ENCODE measurements around the gene KATNIP.

The KATNIP gene

GRCh38 chr16:27549746-27550581, at the start of gene KATNIP, which contains the start of gene GTF3C1:
Gene KATNIP (plus strand): TSS chr16:27550144. CDS start chr16:27550171, 27 bp downstream.
Gene GTF3C1 (minus strand): TSS chr16:27549913. CDS start chr16:27549890, 23 bp downstream.
- no peaks in the 10 kb centered on the region for H3K36me3 ChIP-seq (ENCODE audit: insufficient read depth, low read length)
- H3K27me3 ChIP-seq (ENCODE audit: control insufficient read depth in 1 of 2, insufficient read depth in 2 of 2, low read length in 2 of 2), result no peaks in the 10 kb centered on the region
- peak within 1 kb of the TSS; percentile 86 for H3K27ac ChIP-seq (ENCODE audit: low read depth, low read length)
- H3K4me1 ChIP-seq (ENCODE audit: insufficient read depth, low read length), result peaks cover 29% of the 10 kb centered on the region
- H3K9me3 ChIP-seq (ENCODE audit: low read length), result no peaks in the 10 kb centered on the region
- peak within 1 kb of the TSS; percentile 93 to 95 for H3K4me3 ChIP-seq (ENCODE audit: low read depth in 1 of 2, low read length in 2 of 2)
- H3K9ac ChIP-seq (ENCODE audit: low read length), result peak within 1 kb of the TSS; percentile 87

DNA sequence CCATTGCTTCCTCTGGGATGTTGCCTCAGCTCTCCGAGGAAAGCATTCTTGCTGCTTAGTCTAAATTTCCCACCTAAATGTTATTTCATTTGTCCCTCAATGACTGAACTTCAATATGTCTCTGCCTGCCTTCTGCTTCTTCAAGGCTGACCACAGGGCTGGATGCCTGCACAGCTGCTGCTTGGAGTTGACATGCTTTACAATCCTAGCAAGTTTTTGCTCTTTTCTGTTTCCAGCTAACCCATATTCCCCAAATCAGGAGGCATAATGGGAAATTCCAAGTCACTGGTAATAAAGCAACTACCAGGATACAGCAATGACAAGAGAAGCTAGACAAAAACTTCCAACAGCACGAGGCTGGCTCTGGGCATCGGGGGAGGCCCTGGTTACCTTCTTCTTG, 49.1 kb upstream of the KATNIP start:
- no peaks in the 10 kb centered on the region for H3K27me3 ChIP-seq (ENCODE audit: control insufficient read depth in 1 of 2, insufficient read depth in 2 of 2, low read length in 2 of 2)
- H3K36me3 ChIP-seq (ENCODE audit: insufficient read depth, low read length), result peaks cover 77% of the 10 kb centered on the region
- H3K9ac ChIP-seq (ENCODE audit: low read length), result no peak overlapping the region
- H3K4me1 ChIP-seq (ENCODE audit: insufficient read depth, low read length), result peaks cover 3% of the 10 kb centered on the region
- H3K27ac ChIP-seq (ENCODE audit: low read depth, low read length), result no peak overlapping the region
- no peaks in the 10 kb centered on the region for H3K9me3 ChIP-seq (ENCODE audit: low read length)
- H3K4me3 ChIP-seq (ENCODE audit: low read depth in 1 of 2, low read length in 2 of 2), result no peak overlapping the region

DNA sequence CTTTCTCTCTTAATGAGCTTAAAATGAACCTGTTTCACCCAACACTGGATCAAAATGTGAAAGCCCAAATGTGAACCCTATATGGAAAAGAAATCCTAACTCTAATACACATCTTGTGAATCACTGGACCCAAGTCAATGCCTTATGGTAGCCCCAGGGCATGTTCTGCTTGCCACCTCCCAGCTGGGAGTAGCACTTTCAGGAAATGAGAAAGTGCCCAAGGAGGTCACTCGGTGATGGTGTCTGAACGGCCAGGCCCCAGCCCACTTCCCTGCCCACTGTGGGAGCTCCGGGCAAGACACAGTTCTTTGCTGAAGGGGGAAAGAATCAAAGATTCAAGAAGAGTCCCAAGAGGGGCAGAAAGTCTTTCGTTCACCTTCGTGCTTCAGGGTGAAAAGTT, 46.3 kb upstream of the KATNIP start:
- no peak overlapping the region for H3K9ac ChIP-seq (ENCODE audit: low read length)
- H3K36me3 ChIP-seq (ENCODE audit: insufficient read depth, low read length), result peaks cover 84% of the 10 kb centered on the region
- no peaks in the 10 kb centered on the region for H3K9me3 ChIP-seq (ENCODE audit: low read length)
- H3K4me1 ChIP-seq (ENCODE audit: insufficient read depth, low read length), result no peaks in the 10 kb centered on the region
- no peak overlapping the region for H3K27ac ChIP-seq (ENCODE audit: low read depth, low read length)
- H3K4me3 ChIP-seq (ENCODE audit: low read depth in 1 of 2, low read length in 2 of 2), result no peak overlapping the region
- H3K27me3 ChIP-seq (ENCODE audit: control insufficient read depth in 1 of 2, insufficient read depth in 2 of 2, low read length in 2 of 2), result no peaks in the 10 kb centered on the region

GRCh38 chr16:27505297-27506236, 44.4 kb upstream of the KATNIP start:
- H3K4me3 ChIP-seq (ENCODE audit: low read depth in 1 of 2, low read length in 2 of 2), result no peak overlapping the region
- no peak overlapping the region for H3K27ac ChIP-seq (ENCODE audit: low read depth, low read length)
- peaks cover 87% of the 10 kb centered on the region for H3K36me3 ChIP-seq (ENCODE audit: insufficient read depth, low read length)
- no peaks in the 10 kb centered on the region for H3K27me3 ChIP-seq (ENCODE audit: control insufficient read depth in 1 of 2, insufficient read depth in 2 of 2, low read length in 2 of 2)
- H3K4me1 ChIP-seq (ENCODE audit: insufficient read depth, low read length), result no peaks in the 10 kb centered on the region
- H3K9me3 ChIP-seq (ENCODE audit: low read length), result no peaks in the 10 kb centered on the region
- no peak overlapping the region for H3K9ac ChIP-seq (ENCODE audit: low read length)

DNA sequence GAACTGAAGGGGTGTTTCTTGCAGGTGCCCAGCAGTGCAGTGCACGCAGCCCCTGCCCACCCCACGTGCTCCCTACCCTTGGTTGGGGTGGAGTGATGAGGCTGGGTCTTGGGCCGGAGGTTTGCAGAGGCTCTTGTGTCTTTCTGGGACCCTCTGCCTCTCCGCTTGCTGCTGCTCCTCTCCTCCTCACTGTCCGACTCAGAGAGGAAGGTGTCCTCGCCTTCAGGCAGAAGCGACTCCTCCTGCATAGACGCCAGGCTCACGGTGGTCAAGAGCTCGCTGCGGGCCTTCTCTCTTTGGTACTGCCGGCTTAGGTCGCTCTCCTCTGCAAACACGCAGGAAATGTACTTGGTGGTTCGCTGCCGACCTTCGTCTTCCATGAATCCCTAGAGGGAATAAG, 43.2 kb upstream of the KATNIP start:
- no peak overlapping the region for H3K9ac ChIP-seq (ENCODE audit: low read length)
- H3K27me3 ChIP-seq (ENCODE audit: control insufficient read depth in 1 of 2, insufficient read depth in 2 of 2, low read length in 2 of 2), result no peaks in the 10 kb centered on the region

DNA sequence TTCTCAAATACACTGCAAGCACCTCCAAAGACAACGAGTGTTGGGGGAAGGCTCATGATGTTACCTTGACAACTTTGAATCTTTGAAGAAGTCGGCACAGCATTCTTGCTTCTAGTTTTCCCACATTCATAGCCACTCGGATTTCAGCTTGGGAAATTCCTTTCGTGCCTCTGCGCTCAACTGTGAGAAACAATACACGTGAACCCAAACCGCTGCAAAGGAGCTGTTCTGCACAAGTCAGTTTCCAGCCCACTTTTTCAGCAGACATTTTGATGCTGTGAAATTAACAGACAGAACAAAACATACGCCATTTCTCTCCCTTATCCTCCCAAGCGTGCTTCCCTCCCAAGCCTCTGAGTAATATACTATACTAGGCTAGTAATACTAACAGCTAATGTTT, 41.5 kb upstream of the KATNIP start:
- Histone ChIP-seq H3K9me3 (ENCODE audit: low read length) (no peaks in the 10 kb centered on the region), H3K9ac (ENCODE audit: low read length) (no peak overlapping the region), H3K27me3 (ENCODE audit: control insufficient read depth in 1 of 2, insufficient read depth in 2 of 2, low read length in 2 of 2) (no peaks in the 10 kb centered on the region), H3K4me3 (ENCODE audit: low read depth in 1 of 2, low read length in 2 of 2) (no peak overlapping the region), H3K36me3 (ENCODE audit: insufficient read depth, low read length) (peaks cover 71% of the 10 kb centered on the region), H3K4me1 (ENCODE audit: insufficient read depth, low read length) (no peaks in the 10 kb centered on the region), H3K27ac (ENCODE audit: low read depth, low read length) (no peak overlapping the region)

More for the DNA sequence above, 43.2 kb upstream of the KATNIP start:
- Histone ChIP-seq H3K4me3 (ENCODE audit: low read depth in 1 of 2, low read length in 2 of 2) (no peak overlapping the region), H3K27ac (ENCODE audit: low read depth, low read length) (no peak overlapping the region), H3K9me3 (ENCODE audit: low read length) (no peaks in the 10 kb centered on the region), H3K4me1 (ENCODE audit: insufficient read depth, low read length) (no peaks in the 10 kb centered on the region), H3K36me3 (ENCODE audit: insufficient read depth, low read length) (peaks cover 82% of the 10 kb centered on the region)

GRCh38 chr16:27511657-27512448, 38.1 kb upstream of the KATNIP start:
- Histone ChIP-seq H3K9ac (ENCODE audit: low read length) (no peak overlapping the region), H3K9me3 (ENCODE audit: low read length) (no peaks in the 10 kb centered on the region), H3K27ac (ENCODE audit: low read depth, low read length) (no peak overlapping the region), H3K4me3 (ENCODE audit: low read depth in 1 of 2, low read length in 2 of 2) (no peak overlapping the region), H3K4me1 (ENCODE audit: insufficient read depth, low read length) (no peaks in the 10 kb centered on the region), H3K36me3 (ENCODE audit: insufficient read depth, low read length) (peaks cover 41% of the 10 kb centered on the region), H3K27me3 (ENCODE audit: control insufficient read depth in 1 of 2, insufficient read depth in 2 of 2, low read length in 2 of 2) (no peaks in the 10 kb centered on the region)

DNA sequence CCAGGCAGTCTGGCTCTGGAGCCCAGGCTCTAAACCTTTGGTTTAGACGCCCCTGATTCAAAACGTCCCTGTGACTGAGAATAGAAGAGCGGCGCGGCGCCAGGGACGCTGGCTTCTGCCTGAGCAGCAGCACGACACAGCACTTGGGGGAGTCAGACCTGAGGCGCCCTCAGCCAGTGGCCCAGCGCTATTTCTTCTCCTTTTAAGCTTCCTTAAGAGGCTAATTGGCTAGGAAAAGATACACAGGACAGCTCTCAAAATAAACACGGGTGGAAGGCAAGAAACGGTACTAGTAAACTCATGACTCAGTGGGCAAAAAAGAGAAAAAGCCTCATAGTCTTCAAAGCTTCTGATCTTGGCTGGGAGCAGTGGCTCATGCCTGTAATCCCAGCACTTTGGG, 35.1 kb upstream of the KATNIP start:
- Histone ChIP-seq H3K4me1 (ENCODE audit: insufficient read depth, low read length) (no peaks in the 10 kb centered on the region), H3K27ac (ENCODE audit: low read depth, low read length) (no peak overlapping the region), H3K4me3 (ENCODE audit: low read depth in 1 of 2, low read length in 2 of 2) (no peak overlapping the region), H3K9ac (ENCODE audit: low read length) (no peak overlapping the region), H3K27me3 (ENCODE audit: control insufficient read depth in 1 of 2, insufficient read depth in 2 of 2, low read length in 2 of 2) (no peaks in the 10 kb centered on the region), H3K9me3 (ENCODE audit: low read length) (no peaks in the 10 kb centered on the region), H3K36me3 (ENCODE audit: insufficient read depth, low read length) (peaks cover 43% of the 10 kb centered on the region)

DNA sequence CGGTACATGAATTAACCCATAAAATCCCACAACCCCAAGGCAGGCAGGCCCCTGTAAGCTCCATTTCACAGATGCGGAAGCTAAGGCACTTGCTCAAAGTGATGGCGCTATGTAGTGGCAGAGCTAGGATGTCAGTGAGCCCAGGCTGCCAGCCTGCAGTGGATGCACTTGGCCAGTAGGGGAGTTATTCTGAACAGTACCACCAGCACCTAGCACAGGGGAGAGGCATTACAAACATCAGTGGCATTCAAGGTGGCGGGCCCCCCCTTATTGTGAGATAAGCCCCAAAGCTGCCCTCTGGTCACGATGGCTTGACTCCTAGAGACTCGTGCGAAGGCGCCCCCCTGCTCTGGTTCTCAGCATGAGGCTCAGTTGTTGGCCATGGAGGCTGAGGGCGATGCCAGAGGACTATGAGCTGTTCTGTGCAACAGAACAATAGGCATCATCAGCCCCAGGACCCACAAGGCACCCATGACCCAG, 34.0 kb upstream of the KATNIP start:
- H3K27me3 ChIP-seq (ENCODE audit: control insufficient read depth in 1 of 2, insufficient read depth in 2 of 2, low read length in 2 of 2), result no peaks in the 10 kb centered on the region
- H3K4me3 ChIP-seq (ENCODE audit: low read depth in 1 of 2, low read length in 2 of 2), result no peak overlapping the region
- H3K27ac ChIP-seq (ENCODE audit: low read depth, low read length), result no peak overlapping the region
- peaks cover under 1% of the 10 kb centered on the region for H3K4me1 ChIP-seq (ENCODE audit: insufficient read depth, low read length)
- peaks cover 43% of the 10 kb centered on the region for H3K36me3 ChIP-seq (ENCODE audit: insufficient read depth, low read length)
- H3K9ac ChIP-seq (ENCODE audit: low read length), result no peak overlapping the region
- H3K9me3 ChIP-seq (ENCODE audit: low read length), result no peaks in the 10 kb centered on the region

DNA sequence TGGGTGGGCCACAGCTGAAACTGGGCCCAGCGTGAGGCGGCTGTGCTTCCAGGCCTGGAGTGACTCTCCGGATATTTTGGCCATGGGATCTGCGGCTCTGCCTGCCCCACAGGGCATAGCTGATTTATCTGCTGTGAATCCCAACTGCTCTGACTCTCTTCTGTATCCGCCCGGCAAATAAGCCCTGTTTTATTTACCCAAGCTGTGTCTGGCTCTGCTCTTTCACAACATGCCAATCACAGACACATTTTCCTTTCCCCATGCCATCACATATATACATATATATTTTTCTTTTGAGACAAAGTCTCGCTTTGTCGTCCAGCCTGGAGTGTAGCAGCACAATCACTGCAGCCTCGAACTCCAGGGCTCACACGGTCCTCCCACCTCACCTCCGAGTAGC, 33.6 kb upstream of the KATNIP start:
- H3K36me3 ChIP-seq (ENCODE audit: insufficient read depth, low read length), result peaks cover 39% of the 10 kb centered on the region
- peaks cover 5% of the 10 kb centered on the region for H3K4me1 ChIP-seq (ENCODE audit: insufficient read depth, low read length)
- H3K27ac ChIP-seq (ENCODE audit: low read depth, low read length), result no peak overlapping the region
- no peak overlapping the region for H3K4me3 ChIP-seq (ENCODE audit: low read depth in 1 of 2, low read length in 2 of 2)
- no peaks in the 10 kb centered on the region for H3K9me3 ChIP-seq (ENCODE audit: low read length)
- H3K27me3 ChIP-seq (ENCODE audit: control insufficient read depth in 1 of 2, insufficient read depth in 2 of 2, low read length in 2 of 2), result no peaks in the 10 kb centered on the region
- no peak overlapping the region for H3K9ac ChIP-seq (ENCODE audit: low read length)

DNA sequence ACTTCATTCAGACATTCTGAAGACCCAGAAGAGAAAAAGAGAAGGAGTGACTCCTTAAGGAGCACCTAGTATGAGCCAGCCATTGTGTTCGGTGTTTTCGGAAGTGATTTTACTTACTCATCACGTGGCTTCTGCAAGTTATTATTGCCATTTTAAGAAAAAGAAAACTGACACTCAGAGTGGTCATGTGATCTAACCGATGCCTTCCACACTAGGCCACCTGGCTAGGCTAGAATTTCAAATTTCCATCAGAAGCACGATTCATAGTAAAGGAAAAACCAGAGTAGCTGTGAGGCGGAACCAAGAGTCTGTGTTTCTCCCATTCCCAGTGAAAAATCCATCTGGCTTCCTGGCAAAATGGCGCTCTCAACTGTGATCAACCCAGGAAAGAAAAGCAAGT, 32.3 kb upstream of the KATNIP start:
- Histone ChIP-seq H3K27ac (ENCODE audit: low read depth, low read length) (no peak overlapping the region), H3K27me3 (ENCODE audit: control insufficient read depth in 1 of 2, insufficient read depth in 2 of 2, low read length in 2 of 2) (no peaks in the 10 kb centered on the region), H3K4me1 (ENCODE audit: insufficient read depth, low read length) (peaks cover 5% of the 10 kb centered on the region), H3K4me3 (ENCODE audit: low read depth in 1 of 2, low read length in 2 of 2) (no peak overlapping the region), H3K9me3 (ENCODE audit: low read length) (no peaks in the 10 kb centered on the region), H3K9ac (ENCODE audit: low read length) (no peak overlapping the region), H3K36me3 (ENCODE audit: insufficient read depth, low read length) (peaks cover 41% of the 10 kb centered on the region)

Data from muscle layer of colon (tissue), 2 donors.